PC-9 (cell line): ENCODE results near the gene DLG1.

ENCODE experiments used
- CTCF ChIP-seq: fragments of 200-600 bp; sonication (generic); conservative IDR thresholded peaks from 2 replicates; pipeline ENCODE4 v1.6.1; 2017; ENCODE audit warnings: mixed run types, antibody characterized with exemption, mild to moderate bottlenecking, moderate library complexity
- EZH2 ChIP-seq: fragments of 200-600 bp; sonication (generic); IDR thresholded peaks from 2 replicates; pipeline ENCODE4 v1.8.0; 2017; ENCODE audit warnings: antibody characterized with exemption, low read depth

- TF ChIP-seq CTCF = no peak
- TF ChIP-seq EZH2 = no peak
Observed at GRCh38 chr3:197312431-197312830, 14.0 kb upstream of the DLG1 start.
